H54 (cell line): ENCODE data around the gene IL11.

Experiments
- DNase-seq: peaks from one replicate; pipeline ENCODE4 v3.0.0; 2011; ENCODE audit warnings: low spot score, mixed read lengths; ENCODE audit not compliant: insufficient read length
- FAIRE-seq: peaks from 3 replicates; lab custom pipeline; 2011; peaks lifted over from hg19 to GRCh38; lab: Jason Lieb, UNC
- POLR2A ChIP-seq: IDR thresholded peaks from 2 replicates; pipeline ENCODE4 v1.6.1; 2011; ENCODE audit warnings: low read depth, mild to moderate bottlenecking, low read length

Gene IL11

DNA sequence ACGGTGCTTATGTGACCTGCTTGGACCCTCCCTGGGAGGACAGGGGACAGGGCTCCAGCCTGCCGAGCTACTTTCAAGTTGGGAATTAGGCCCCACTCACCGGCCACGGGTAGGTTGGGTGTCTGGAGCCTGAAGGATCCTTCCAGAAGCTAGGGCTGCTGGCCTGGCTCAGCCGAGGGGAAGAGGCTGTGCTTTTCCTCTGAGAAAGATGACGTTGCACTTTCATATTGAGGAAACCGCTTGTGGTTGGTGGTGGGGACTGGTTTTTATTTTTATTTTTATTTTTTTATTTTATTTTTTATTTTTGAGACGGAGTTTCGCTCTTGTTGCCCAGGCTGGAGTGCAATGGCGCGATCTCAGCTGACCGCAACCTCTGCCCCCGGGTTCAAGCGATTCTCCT lies 45.1 kb downstream of the IL11 start, which contains the start of gene TMEM150B:
TSS of gene TMEM150B (minus strand) at position 170 of the 400 bp plus-strand sequence. CDS start 4,305 bp downstream, outside the sequence.
- FAIRE-seq (no peak), DNase-seq (no peak)
- TF ChIP-seq POLR2A: no peak

DNA sequence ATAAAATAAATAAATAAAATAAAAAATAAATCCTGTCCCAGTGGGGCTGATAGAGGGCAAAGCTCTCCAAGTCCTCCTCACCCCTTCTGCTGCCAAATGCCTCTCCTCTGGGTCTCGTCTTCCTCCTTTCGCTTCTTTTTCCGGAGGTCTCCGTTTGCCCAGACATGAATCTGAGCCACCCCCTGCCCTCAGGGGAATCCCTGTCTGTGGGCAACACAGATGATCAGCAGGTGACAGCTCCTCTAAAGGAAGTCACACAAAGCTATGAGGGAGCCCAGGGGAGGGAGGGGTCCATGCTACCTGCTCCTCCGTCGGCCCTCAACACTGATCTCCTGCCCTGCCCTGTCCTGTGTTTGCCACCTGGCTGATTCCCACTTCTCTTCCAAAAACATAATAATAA lies 45.6 kb downstream of the IL11 start:
- no peak for TF ChIP-seq POLR2A
- FAIRE-seq (no peak), DNase-seq (no peak)

DNA sequence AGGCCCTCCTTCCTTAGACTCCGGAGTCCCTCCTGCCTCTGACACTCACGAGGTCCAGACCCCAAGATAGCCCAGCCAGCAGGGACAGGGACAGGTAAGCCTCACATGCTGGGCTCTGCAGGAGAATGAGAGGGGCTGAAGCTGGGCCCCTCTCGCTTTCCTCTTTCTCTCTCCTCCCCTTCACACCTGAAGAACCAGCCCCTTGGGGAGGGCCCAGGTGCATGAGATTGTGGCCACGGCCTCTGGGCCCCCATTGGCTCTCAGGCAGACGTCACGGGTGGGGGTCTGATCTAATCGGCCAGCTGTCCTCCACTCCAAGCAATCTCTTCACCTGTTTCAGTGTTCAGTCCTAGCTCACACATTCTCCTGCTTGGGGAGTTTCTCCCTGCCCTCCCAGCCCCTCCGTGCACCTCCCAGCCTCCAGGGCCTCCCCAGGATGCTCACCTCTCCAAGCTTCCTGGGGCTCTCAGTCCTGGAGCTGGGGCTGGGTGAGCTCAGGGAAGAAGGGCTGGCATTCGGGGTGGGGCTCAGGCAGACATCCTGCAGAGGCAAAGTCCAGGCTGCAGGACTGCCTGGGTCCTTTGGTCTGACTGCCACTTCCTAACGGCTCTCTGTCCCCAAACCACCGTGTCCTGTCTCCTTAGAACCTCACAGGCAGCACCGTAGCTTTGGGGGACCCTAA lies 47.9 kb downstream of the IL11 start:
- no peak for TF ChIP-seq POLR2A
- FAIRE-seq (no peak), DNase-seq (no peak)

DNA sequence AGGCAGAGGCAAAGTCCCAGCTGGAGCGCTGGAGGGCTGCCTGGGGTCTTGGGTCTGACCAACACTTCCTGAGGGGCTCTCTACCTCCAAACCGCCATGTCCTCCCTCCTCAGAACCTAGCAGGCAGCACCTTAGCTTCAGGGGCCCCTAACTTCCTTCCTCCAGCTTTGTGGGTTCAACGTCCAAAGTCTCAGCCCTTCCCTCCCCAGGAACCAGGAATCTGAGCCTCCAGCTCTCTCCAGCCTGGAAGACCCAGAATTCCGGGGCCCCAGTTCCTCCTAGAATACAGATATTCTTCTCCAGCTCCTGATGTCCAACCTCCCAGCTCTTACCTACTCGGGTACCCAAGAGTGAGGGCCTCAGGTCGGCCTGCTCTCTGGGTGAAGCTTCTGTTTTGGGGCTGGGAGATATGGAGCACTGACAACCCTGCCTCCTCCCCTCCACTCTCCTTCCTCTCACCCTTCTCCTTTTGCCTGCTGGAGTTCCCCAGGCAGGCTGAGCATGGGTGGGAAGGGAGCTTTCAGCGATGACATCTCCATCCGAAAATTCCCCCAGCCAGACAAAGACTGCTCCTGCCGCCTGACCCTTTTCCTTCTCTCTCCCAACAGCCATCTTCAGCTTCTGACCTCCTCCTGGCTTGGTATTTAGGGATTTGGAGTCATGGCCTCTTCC lies 48.7 kb downstream of the IL11 start:
- no peak for FAIRE-seq
- no peak for DNase-seq
- no peak for TF ChIP-seq POLR2A

DNA sequence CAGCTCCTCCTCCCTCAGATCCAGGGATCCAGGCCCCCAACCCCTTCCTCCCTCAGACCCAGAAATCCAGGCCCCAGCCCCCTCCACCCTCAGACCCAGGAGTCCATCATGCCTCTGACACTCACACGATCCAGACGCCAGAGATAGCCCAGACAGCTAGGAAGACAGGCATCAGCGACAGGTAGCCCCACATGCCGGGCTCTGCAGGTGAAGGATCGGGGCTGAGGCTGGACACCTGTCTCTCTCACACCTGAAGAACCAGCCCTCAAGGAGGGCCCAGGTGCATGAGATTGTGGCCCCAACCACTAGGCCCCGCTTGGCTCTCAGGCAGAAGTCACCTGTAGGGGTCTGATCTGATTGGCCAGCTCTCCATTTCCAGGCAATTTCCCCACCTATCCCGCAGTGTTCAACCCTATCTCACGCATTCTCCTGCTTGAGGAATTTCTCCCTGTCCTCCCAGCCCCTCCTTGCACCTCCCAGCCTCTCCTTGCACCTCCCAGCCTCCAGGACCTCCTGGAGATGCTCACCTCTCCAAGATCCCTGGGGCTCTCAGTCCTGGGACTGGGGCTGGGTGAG lies 49.3 kb downstream of the IL11 start:
- FAIRE-seq: no peak
- no peak for TF ChIP-seq POLR2A
- DNase-seq: no peak

DNA sequence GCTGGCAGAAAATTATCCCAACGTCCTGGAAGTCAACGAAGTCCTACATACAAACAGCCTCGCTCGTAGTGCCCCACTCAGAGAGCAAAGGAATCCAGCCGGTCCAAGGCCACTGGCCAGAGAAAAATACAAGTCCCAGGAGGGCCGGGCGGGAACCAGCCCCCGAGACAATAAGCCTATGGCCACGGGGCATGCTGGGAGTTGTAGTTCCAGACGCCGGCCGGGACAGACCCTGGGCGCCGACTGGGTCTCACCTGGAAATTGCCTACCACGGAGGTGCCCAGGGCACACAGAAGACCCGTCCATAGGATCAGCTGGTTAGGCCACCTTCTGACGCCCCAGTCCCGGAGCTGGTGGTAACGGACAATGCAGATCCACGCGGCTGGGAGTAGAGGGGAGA lies 50.5 kb downstream of the IL11 start:
- TF ChIP-seq POLR2A: no peak
- no peak for FAIRE-seq
- peak; percentile 66 for DNase-seq

DNA sequence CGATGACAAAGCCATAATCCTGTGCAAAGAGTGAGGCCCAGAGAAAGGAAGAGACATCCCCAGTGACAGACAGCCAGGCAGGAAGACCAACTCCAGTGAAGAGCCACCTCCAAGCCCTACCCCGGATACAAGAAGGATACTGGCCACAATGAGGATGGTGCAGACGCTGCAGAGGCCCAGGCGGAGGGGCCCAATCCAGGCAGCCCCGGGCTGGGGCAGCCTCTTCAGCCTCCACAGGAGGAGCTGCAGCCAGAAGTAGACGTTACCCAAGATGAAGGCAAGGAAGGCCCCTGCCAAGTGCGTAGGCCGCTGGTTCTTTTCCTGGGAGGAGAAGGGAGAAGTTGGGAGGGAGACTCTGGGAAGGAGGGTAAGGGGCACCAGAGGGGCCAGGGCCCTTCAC lies 53.6 kb downstream of the IL11 start:
- no peak for TF ChIP-seq POLR2A
- DNase-seq: no peak
- no peak for FAIRE-seq

DNA sequence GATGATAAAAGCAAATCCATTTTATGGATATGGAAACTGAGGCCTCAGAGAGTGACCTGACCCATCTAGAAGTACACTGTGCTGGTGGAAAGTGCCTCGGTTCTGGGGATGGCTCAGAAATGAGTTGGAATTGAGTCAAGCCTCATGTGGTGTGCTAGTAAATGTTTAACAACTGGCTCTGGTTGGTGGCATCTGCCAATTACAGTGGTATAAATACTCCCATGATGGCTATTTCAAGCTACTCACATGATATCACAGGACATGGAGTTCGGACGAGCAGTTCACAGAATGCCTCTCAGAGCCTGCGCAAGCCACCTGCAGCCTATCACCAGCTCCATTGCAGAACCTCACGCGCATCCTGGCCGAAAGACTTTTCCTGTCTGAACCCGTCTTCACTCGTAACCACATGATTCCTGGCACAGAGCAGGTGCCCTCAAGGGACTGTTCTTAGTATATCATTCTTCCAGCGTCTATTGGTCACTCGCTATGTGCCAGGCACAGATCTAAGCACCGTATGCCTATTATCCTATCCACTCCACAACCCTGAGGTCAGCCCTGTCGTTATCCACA lies 54.2 kb downstream of the IL11 start:
- FAIRE-seq (no peak), DNase-seq (no peak)
- TF ChIP-seq POLR2A: no peak

DNA sequence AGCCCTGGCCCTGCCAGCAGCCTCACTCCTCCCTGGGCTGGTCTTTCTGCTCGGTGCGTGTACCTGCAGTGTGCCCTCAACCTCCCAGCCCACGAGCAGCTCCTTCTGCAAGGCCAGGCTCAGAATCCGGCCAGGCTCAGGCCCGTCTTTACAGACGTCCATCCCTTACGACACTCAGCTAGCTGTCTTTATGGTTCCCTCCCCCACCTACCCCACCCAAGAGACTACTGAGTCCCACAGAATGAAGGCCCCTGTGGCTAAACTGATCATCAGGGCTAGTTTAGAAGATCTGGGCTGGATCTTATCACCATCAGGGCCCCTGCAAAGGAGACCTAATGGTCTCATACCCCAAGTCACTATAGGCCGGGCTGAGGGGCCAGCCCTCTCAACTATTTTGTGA lies 55.9 kb downstream of the IL11 start:
- no peak for FAIRE-seq
- no peak for DNase-seq
- TF ChIP-seq POLR2A: no peak
